PC-3 (cell line): ENCODE data around the gene KIF17.
"Not testable (repeated sequence)": the region's sequence is repeated elsewhere in the genome, so short reads cannot be mapped to it uniquely, and the experiment has no call there.

ENCODE experiments used
- CTCF ChIP-seq: fragments of 300-600 bp; sonication (generic); conservative IDR thresholded peaks from 2 replicates; pipeline ENCODE4 v1.5.1; 2017; ENCODE audit warnings: antibody characterized with exemption, low read depth, mild to moderate bottlenecking, low read length
- EZH2 ChIP-seq: fragments of 300-600 bp; sonication (generic); IDR thresholded peaks from one replicate; pipeline ENCODE4 v1.6.1; 2017; ENCODE audit warnings: antibody characterized with exemption, mild to moderate bottlenecking, low read length; ENCODE audit not compliant: unreplicated experiment
- EZH2phosphoT487 ChIP-seq: fragments of 300-600 bp; sonication (generic); IDR thresholded peaks from 2 replicates; pipeline ENCODE4 v1.6.1; 2018; ENCODE audit warnings: mild to moderate bottlenecking, antibody characterized with exemption, low read length, borderline replicate concordance

DNA sequence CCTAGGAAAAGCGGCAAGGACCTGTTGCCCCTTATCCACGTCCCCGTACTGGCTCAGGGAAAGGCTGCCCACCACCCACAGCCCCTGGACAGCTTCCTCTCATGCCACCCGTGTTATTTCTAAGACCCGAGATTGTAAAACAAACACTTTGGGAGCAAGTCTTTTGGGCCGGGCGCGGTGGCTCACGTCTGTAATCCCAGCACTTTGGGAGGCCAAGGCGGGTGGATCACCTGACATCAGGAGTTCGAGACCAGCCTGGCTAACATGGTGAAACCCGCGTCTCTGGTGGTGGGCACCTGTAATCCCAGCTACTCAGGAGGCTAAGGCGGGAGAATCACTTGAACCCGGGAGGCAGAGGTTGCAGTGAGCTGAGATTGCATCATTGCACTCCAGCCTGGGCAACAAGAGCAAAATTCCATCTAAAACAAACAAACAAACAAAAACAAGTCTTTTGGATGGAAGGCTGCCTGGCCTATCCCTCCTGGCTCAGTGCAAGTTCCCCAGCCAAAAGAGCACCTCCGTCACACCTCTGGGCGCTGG, 606 bp upstream of the KIF17 start:
- not testable (repeated sequence) for TF ChIP-seq CTCF, EZH2, EZH2phosphoT487
